SK-N-SH (cell line): ENCODE results near the gene RHOU. TPM values are rescaled to one million over a fixed set of nuclear protein-coding genes. Genes with fewer than 3 reads are reported as not detected.

Source experiments
- CTCF ChIA-PET: fragments of 300-600, 350-600 bp; formaldehyde crosslinking; extraction: SDS; loops from one replicate; lab custom pipeline; 2021; lab: Yijun Ruan, JAX
- POLR2A ChIA-PET: fragments of 350-600 bp; sonication (Branson Sonifier 250); formaldehyde crosslinking; extraction: SDS; loops from one replicate; lab custom pipeline; 2020; ENCODE audit warnings: antibody characterized with exemption, inconsistent platforms; lab: Yijun Ruan, JAX
- DNase-seq: peaks from one replicate; pipeline ENCODE4 v3.0.0; 2012
- H2AFZ ChIP-seq: fragments of 200-600 bp; sonication (generic); 2 replicates; pipeline ENCODE4 v1.8.1; 2016; ENCODE audit warnings: antibody characterized with exemption, mild to moderate bottlenecking, low read depth
- H3F3A ChIP-seq: fragments of 200-600 bp; sonication (generic); replicated peaks from 2 replicates; pipeline ENCODE3; 2016; ENCODE audit warnings: antibody characterized with exemption, mild to moderate bottlenecking; ENCODE audit not compliant: insufficient read depth
- H3K27ac ChIP-seq, 2 experiments: fragments of 200-500 bp in 1 of 2; fragments of 200-600 bp in 1 of 2; sonication (Bioruptor generic) in 1 of 2; sonication (generic), shearing (Covaris generic) in 1 of 2; 2 replicates each; pipeline versions ENCODE4 v1.5.1 to v1.6.1; 2014 to 2016; ENCODE audit warnings: low read depth in 2 of 2, inconsistent platforms in 1 of 2, low read length in 1 of 2, mild to moderate bottlenecking in 1 of 2, mixed read lengths in 1 of 2
- H3K27me3 ChIP-seq: fragments of 200-600 bp; sonication (generic), shearing (Covaris generic); 2 replicates; pipeline ENCODE4 v1.6.1; 2016; ENCODE audit warnings: mixed run types; ENCODE audit not compliant: insufficient read depth
- H3K36me3 ChIP-seq, 2 experiments: fragments of 200-500 bp in 1 of 2; fragments of 200-600 bp in 1 of 2; sonication (Bioruptor generic) in 1 of 2; sonication (generic) in 1 of 2; replicated peaks in 1 of 2; 2 replicates each; pipeline versions ENCODE3 to v1.5.1; 2014 to 2016; ENCODE audit warnings: low read length in 1 of 2, mild to moderate bottlenecking in 1 of 2; ENCODE audit not compliant: insufficient read depth in 2 of 2, control insufficient read depth in 1 of 2
- H3K4me1 ChIP-seq, 2 experiments: fragments of 200-500 bp in 1 of 2; fragments of 200-600 bp in 1 of 2; sonication (Bioruptor generic) in 1 of 2; sonication (generic), shearing (Covaris generic) in 1 of 2; 2 replicates each; pipeline versions ENCODE4 v1.5.1 to v1.6.1; 2014 to 2016; ENCODE audit warnings: low read depth in 1 of 2, low read length in 1 of 2, mixed run types in 1 of 2; ENCODE audit not compliant: insufficient read depth in 2 of 2, control insufficient read depth in 1 of 2
- H3K4me2 ChIP-seq: fragments of 200-600 bp; sonication (generic), shearing (Covaris generic); 2 replicates; pipeline ENCODE4 v1.6.1; 2017; ENCODE audit warnings: mixed run types
- H3K4me3 ChIP-seq, 2 experiments: fragments of 200-500 bp in 1 of 2; fragments of 200-600 bp in 1 of 2; sonication (Bioruptor generic) in 1 of 2; sonication (generic), shearing (Covaris generic) in 1 of 2; 2 replicates each; pipeline versions ENCODE4 v1.5.1 to v1.8.1; 2014 to 2016; ENCODE audit warnings: low read depth in 2 of 2, inconsistent platforms in 1 of 2, low read length in 1 of 2, mild to moderate bottlenecking in 1 of 2, mixed read lengths in 1 of 2, moderate library complexity in 1 of 2
- H3K79me2 ChIP-seq: fragments of 200-600 bp; sonication (generic); 2 replicates; pipeline ENCODE4 v1.8.1; 2017; ENCODE audit warnings: mild to moderate bottlenecking; ENCODE audit not compliant: insufficient read depth
- H3K9ac ChIP-seq: fragments of 200-600 bp; sonication (generic); 2 replicates; pipeline ENCODE4 v1.6.1; 2017; ENCODE audit warnings: mixed run types
- H3K9me2 ChIP-seq: fragments of 200-600 bp; sonication (generic); 2 replicates; pipeline ENCODE4 v1.6.1; 2017; ENCODE audit warnings: mixed run types
- H3K9me3 ChIP-seq: fragments of 200-600 bp; sonication (generic); 2 replicates; pipeline ENCODE4 v1.6.1; 2017; ENCODE audit warnings: mixed run types, mild to moderate bottlenecking, moderate library complexity
- H4K20me1 ChIP-seq: fragments of 200-600 bp; sonication (generic); 2 replicates; pipeline ENCODE4 v1.6.1; 2017; ENCODE audit warnings: mild to moderate bottlenecking, mixed run types; ENCODE audit not compliant: insufficient read depth
- ELF1 ChIP-seq: IDR thresholded peaks from 2 replicates; pipeline ENCODE4 v1.4.0; 2012
- EP300 ChIP-seq, 2 experiments: IDR thresholded peaks; 2 replicates each; pipeline versions ENCODE4 v1.4.0 to v1.6.1; 2012; ENCODE audit warnings: borderline replicate concordance in 1 of 2, low read depth in 1 of 2, low read length in 1 of 2
- GABPA ChIP-seq: IDR thresholded peaks from 2 replicates; pipeline ENCODE4 v1.4.0; 2012; ENCODE audit warnings: low read depth, mild to moderate bottlenecking
- GATA2 ChIP-seq: sonication (generic); formaldehyde crosslinking; IDR thresholded peaks from 2 replicates; pipeline ENCODE4 v1.5.0; 2020; ENCODE audit warnings: mild to moderate bottlenecking, missing genetic modification reagents
- JUND ChIP-seq: IDR thresholded peaks from 2 replicates; pipeline ENCODE4 v1.4.0; 2012
- MXI1 ChIP-seq: IDR thresholded peaks from 2 replicates; pipeline ENCODE4 v1.6.1; 2012; ENCODE audit warnings: mild to moderate bottlenecking, low read depth, low read length, improper control_type of control experiment
- PBX3 ChIP-seq: IDR thresholded peaks from 2 replicates; pipeline ENCODE4; 2012
- YY1 ChIP-seq: IDR thresholded peaks from 2 replicates; pipeline ENCODE4 v1.4.0; 2012; ENCODE audit warnings: low read depth, mild to moderate bottlenecking
- WGBS: methylation state at CpG from one replicate; pipeline ENCODE4 v1.1.6; 2017; ENCODE audit warnings: low lambda C conversion rate; 5-methylcytosine and 5-hydroxymethylcytosine counted together
- polyA plus RNA-seq, 3 experiments: library from polyadenylated mRNA; depleted of rRNA; stranded (reverse); fragments of >200 nt; gene quantifications; 2 replicates each; pipeline ENCODE4 v1.2.3, GENCODE V29; 2012
- TF ChIP-seq, protein P1 (sequence below): fragments of 150-350 bp; IDR thresholded peaks from 2 replicates; pipeline ENCODE4 v1.6.1; 2016; ENCODE audit warnings: mild to moderate bottlenecking, low read depth, low read length

The RHOU gene
- polyA plus RNA-seq, 1 of the 3 experiments (the other 2 are of a cell fraction), result 0.36 TPM

- WGBS, result 69% methylated on average over 4 of the region's 4 CpGs
- TF ChIP-seq GABPA, result no peak
- TF ChIP-seq GATA2, result no peak
- TF ChIP-seq, protein P1, sequence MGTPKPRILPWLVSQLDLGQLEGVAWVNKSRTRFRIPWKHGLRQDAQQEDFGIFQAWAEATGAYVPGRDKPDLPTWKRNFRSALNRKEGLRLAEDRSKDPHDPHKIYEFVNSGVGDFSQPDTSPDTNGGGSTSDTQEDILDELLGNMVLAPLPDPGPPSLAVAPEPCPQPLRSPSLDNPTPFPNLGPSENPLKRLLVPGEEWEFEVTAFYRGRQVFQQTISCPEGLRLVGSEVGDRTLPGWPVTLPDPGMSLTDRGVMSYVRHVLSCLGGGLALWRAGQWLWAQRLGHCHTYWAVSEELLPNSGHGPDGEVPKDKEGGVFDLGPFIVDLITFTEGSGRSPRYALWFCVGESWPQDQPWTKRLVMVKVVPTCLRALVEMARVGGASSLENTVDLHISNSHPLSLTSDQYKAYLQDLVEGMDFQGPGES, result no peak
- TF ChIP-seq JUND, result no peak
- no peak for TF ChIP-seq EP300 (IDR thresholded peaks at IDR 0.05; ENCODE audit: borderline replicate concordance in 1 of 2, low read depth in 1 of 2, low read length in 1 of 2)
- TF ChIP-seq, all 33 proteins: peak for 0
- POLR2A ChIA-PET, result no interaction called here
- no peak for DNase-seq
- CTCF ChIA-PET, result interaction anchor here (1.6 to 3.2 kb wide), 2 partner anchors 48 to 489 kb away, joined by 5 to 21 read pairs; no protein-coding TSS in a partner anchor
- H3K9me3 ChIP-seq, result no peaks in the 10 kb centered on the region
- no peak overlapping the region for H3K4me2 ChIP-seq
- H2AFZ ChIP-seq, result no peak overlapping the region
- H3K27me3 ChIP-seq, result no peaks in the 10 kb centered on the region
- H3K9ac ChIP-seq, result no peak overlapping the region
- no peak overlapping the region for H3K27ac ChIP-seq
- no peaks in the 10 kb centered on the region for H4K20me1 ChIP-seq
- H3K4me1 ChIP-seq, result peaks cover 0 to 10% of the 10 kb centered on the region in 2 experiments; a peak in 2 of 4 replicates
- no peaks in the 10 kb centered on the region for H3F3A ChIP-seq
- H3K9me2 ChIP-seq, result no peaks in the 10 kb centered on the region
- no peak overlapping the region for H3K4me3 ChIP-seq
- no peaks in the 10 kb centered on the region for H3K79me2 ChIP-seq
- peaks cover 0 to 12% of the 10 kb centered on the region in 2 experiments for H3K36me3 ChIP-seq
Measured at GRCh38 chr1:228739826-228740225, 4.5 kb downstream of the RHOU start.

DNA sequence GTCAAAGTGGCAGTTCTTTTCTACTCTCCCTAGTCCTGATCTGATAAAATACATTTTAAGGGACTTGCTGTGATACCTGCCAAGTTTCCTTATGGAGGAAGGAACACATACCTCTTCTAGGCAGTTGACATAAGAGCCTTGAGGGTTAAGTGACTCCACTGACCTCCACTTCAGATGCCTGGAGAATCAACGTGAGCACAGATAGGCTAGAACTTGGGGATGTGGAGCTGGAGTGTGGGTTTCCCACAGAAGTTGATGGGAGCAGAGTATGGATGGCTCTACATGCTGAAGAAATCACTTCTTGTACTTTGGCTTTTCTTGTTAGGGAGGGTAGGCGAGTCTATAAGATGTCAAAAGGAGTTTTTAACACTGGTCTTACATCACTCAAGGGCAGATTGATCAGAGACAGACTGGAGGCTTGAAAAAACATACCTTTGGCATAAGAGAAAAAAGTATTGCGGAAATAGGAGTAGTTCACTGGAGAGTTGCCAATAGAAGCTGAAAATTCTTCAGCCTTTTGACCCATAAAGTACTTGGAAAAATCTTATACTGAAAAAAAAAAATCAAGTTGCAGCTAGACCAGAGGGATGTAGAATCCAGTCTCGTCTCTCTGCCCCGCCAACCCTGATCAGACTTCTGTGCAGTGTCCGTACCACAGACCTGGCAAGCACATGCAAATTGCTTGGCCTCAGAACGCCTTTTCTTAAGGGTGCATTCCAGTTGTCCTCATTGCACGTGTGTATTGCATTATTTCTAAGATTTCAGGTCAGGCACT, 5.5 kb downstream of the RHOU start:
- Histone ChIP-seq H3K9me3 (no peaks in the 10 kb centered on the region), H3K79me2 (no peaks in the 10 kb centered on the region), H3K4me3 (no peak overlapping the region), H3K27me3 (no peaks in the 10 kb centered on the region), H2AFZ (no peak overlapping the region), H3F3A (no peaks in the 10 kb centered on the region), H3K9me2 (no peaks in the 10 kb centered on the region), H3K27ac (no peak overlapping the region), H3K36me3 (peaks cover 0 to 12% of the 10 kb centered on the region in 2 experiments), H3K9ac (no peak overlapping the region), H3K4me1 (peaks cover 0 to 10% of the 10 kb centered on the region in 2 experiments; a peak in 2 of 4 replicates), H4K20me1 (no peaks in the 10 kb centered on the region), H3K4me2 (no peak overlapping the region)
- TF ChIP-seq MXI1 (no peak), ELF1 (no peak), PBX3 (no peak), YY1 (no peak)
- ChIA-PET CTCF (interaction anchor here (1.6 kb wide), 1 partner anchor 49 kb away, joined by 5 read pairs; no protein-coding TSS in a partner anchor), POLR2A (no interaction called here)
- DNase-seq, result no peak
- WGBS, result 69% methylated on average over 8 of the region's 8 CpGs
